Bronchial epithelial cell (primary cell): ENCODE results near the gene NEU1. TPM values are rescaled to one million over a fixed set of nuclear protein-coding genes. Genes with fewer than 3 reads are reported as not detected.
"Not testable (repeated sequence)": the region's sequence is repeated elsewhere in the genome, so short reads cannot be mapped to it uniquely, and the experiment has no call there.

Source experiments
- DNase-seq: peaks from one replicate; pipeline ENCODE4 v3.0.0-alpha.2; 2010; ENCODE audit warnings: low read depth
- FAIRE-seq: peaks from 2 replicates; lab custom pipeline; 2011; peaks lifted over from hg19 to GRCh38; lab: Jason Lieb, UNC
- H3K27me3 ChIP-seq: 2 replicates; pipeline ENCODE4 v1.5.1; 2011; ENCODE audit warnings: low read length; ENCODE audit not compliant: control insufficient read depth, insufficient read depth
- H3K36me3 ChIP-seq: 2 replicates; pipeline ENCODE4 v1.5.1; 2011; ENCODE audit warnings: low read length; ENCODE audit not compliant: control insufficient read depth, insufficient read depth
- H3K4me3 ChIP-seq: 2 replicates; pipeline ENCODE4 v1.5.1; 2011; ENCODE audit warnings: mild to moderate bottlenecking, low read depth, low read length, control low read depth
- CTCF ChIP-seq: IDR thresholded peaks from 2 replicates; pipeline ENCODE4 v1.5.1; 2011; ENCODE audit warnings: mild to moderate bottlenecking, moderate library complexity, low read length, control low read depth, inconsistent platforms; ENCODE audit not compliant: insufficient read depth, severe bottlenecking
- total RNA-seq: library from RNA; depleted of rRNA; stranded (reverse); fragments of >200 nt; gene quantifications from 2 replicates; pipeline ENCODE4 v1.2.1, GENCODE V29; 2014

NEU1 gene
- total RNA-seq, 1 donor from 2014 or later = 70.3 TPM

GRCh38 chr6:31864818-31865204 is 2.2 kb upstream of the NEU1 start:
- Histone ChIP-seq H3K36me3 (peaks cover 7% of the 10 kb centered on the region), H3K27me3 (no peaks in the 10 kb centered on the region), H3K4me3 (no peak overlapping the region)
- TF ChIP-seq CTCF = no peak
- DNase-seq (no peak), FAIRE-seq (no peak)

GRCh38 chr6:31864123-31864562 is 1.5 kb upstream of the NEU1 start:
- Histone ChIP-seq H3K4me3 (peak overlapping the region; percentile 41), H3K36me3 (peaks cover 13% of the 10 kb centered on the region)
- not testable (repeated sequence) for H3K27me3 ChIP-seq, FAIRE-seq, DNase-seq

GRCh38 chr6:31861919-31862343 is 690 bp downstream of the NEU1 start:
- Histone ChIP-seq H3K27me3 (no peaks in the 10 kb centered on the region), H3K4me3 (peak overlapping the region; percentile 82), H3K36me3 (peaks cover 13% of the 10 kb centered on the region)
- no peak for FAIRE-seq
- no peak for TF ChIP-seq CTCF
- no peak for DNase-seq

- no peak for FAIRE-seq
These were observed 1.5 kb downstream of the NEU1 start for GRCh38 chr6:31861150-31861549.

GRCh38 chr6:31860349-31860748 is 2.3 kb downstream of the NEU1 start:
- FAIRE-seq = no peak
- H3K27me3 ChIP-seq = no peaks in the 10 kb centered on the region
- H3K4me3 ChIP-seq = no peak overlapping the region
- H3K36me3 ChIP-seq = peaks cover 13% of the 10 kb centered on the region
- TF ChIP-seq CTCF = no peak
- DNase-seq = no peak

More at GRCh38 chr6:31861150-31861549, 1.5 kb downstream of the NEU1 start:
- TF ChIP-seq CTCF = no peak
- peaks cover 13% of the 10 kb centered on the region for H3K36me3 ChIP-seq
- DNase-seq = no peak
- no peak overlapping the region for H3K4me3 ChIP-seq
- no peaks in the 10 kb centered on the region for H3K27me3 ChIP-seq

GRCh38 chr6:31859923-31860322 is 2.7 kb downstream of the NEU1 start:
- H3K27me3 ChIP-seq = no peaks in the 10 kb centered on the region
- H3K4me3 ChIP-seq = no peak overlapping the region
- DNase-seq = no peak
- H3K36me3 ChIP-seq = peaks cover 13% of the 10 kb centered on the region
- no peak for FAIRE-seq
- TF ChIP-seq CTCF = no peak
